GM18868 (cell line): Measurements from ENCODE around the gene SLC9A9.

Experiments used
- ATAC-seq: cut with Tn5 transposase; IDR thresholded peaks from one replicate; pipeline ENCODE4 v1.9.1; 2021; ENCODE audit warnings: mild to moderate bottlenecking, moderate library complexity; ENCODE audit not compliant: unreplicated experiment

The SLC9A9 gene

DNA sequence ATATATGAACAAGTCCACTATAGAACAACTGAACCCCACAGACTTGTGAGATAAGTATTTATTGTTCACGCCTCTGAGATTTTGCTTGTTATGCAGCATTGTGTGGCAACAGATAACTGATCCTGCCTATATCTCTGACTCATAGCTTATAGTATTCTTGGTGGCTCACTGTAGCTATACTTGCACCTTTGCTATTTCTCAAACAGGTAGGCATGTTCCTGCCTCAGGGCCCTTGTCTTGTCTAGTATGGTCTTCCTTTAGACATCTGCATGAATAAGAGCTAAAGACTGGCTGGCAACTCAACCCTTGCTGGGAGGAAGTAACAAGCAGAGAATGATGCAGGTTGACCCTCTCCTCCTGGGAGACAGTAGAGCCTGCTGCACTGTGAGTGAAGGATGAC lies 472.6 kb downstream of the SLC9A9 start:
- no peak for ATAC-seq

DNA sequence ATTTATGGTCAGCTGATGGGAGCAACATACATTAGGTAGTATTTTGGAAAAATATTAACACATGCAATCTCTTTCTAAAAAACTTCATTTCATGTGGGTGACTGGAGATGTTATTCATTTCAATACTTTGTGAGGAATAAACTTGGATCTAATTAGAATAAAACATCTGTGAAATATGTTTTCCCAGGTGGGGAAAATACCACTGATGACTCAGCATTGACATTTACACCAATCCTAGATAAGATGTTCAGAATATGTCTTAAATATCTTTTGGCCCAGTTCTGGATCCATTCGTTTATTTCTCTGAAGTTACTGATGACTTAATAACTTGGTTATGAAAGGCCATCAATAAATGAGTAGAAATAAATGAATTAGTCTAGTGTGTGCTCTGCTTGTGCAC lies 481.1 kb downstream of the SLC9A9 start:
- no peak for ATAC-seq

GRCh38 chr3:143366672-143367071 lies 481.6 kb downstream of the SLC9A9 start:
- ATAC-seq = no peak

DNA sequence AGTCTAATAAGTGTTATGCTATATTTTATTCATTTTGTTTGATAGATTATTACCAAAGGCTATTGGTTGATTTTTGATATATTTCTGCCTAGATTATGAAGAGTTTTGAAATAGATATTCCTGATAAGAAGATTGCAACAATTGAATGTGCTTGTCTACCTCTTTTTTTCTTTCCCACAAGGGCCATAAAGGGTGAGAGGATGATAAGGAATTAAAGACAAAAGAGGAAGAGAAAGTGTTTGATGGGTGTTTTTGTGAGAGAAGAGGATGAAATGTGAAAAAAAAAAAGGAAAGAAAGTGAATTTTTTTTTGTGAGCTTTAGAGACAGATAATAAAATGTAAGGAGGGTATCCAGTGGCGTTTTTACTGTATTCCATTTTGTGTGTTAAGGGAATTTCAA lies 484.3 kb downstream of the SLC9A9 start:
- ATAC-seq = no peak

DNA sequence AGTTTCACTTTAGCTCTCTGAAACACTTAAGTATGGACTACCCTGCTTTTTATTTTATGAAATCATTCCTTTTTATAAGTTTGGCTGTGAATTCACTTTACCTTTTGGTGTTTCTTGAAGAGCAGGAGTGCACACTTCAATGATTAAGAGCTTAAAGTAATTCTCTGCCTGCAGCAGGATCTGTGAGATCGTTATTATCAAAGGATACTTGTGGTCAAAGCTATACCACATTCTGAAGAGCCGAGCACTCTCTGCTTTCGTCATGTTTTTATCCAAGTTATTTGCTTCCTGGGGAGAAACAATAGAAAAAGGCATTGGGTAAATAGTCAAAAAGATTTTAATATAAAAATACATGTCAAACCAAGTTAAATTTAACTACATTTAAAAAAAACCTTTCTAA lies 485.0 kb downstream of the SLC9A9 start:
- ATAC-seq = peak; percentile 70

DNA sequence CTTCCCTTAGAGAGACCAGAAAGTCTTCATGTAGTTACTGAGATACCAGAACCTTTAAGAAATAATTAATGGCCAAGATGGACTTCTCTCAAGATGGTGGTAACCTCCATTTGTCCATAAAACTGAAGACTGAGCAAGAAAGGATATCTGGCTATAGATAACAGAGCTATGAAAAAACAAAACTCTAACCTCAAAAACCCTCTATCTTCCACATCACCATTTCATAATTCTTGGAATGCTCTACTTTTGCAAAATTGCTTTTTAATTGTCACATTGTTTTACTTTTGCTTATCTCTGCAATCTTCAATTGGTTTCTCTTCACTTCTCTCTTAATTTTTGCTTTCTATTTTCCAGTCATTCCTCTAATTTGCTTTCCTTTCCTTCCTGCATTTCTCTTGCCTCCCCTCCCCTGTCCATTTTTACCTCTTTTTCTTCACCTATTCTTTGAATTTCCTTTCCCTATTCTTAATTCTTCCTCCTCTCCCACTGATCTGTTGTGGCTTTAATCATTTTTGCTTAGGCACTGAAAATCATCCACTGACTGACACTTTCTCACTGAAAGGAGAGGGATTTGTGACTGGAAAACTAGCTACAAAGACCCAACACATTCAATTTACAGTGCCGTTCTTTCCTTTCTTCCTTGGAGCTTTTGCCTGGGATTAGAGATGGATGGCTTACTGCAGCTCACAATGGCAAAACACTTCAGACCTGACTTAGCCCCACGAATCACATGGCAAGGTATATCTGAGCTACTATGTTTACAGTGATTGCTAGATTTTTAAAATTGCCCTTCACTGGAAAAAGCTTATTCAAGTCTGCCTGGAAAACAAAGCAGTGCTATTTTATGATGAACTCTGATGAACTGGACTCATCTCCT lies 485.9 kb downstream of the SLC9A9 start:
- ATAC-seq = no peak

DNA sequence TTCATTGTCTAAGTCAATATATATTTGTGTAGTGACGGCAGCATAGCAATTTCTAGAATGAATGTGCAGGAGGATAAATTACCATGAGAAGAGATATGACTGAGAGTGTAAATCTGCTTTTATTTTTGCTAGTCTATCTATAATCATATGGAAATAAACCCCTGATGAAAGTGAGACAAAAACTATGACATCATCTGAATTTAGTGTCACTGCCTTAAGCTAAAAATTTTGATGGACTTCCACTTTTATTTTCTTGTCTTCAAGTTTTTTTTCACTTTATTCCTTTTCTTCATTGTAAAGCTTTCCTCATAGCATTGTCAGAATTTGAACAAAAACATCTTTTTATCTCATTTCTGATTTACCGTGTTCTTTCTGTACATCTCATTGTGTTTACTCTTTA lies 486.7 kb downstream of the SLC9A9 start:
- ATAC-seq = no peak

- no peak for ATAC-seq
These were observed 488.0 kb downstream of the SLC9A9 start for GRCh38 chr3:143360244-143360643.

DNA sequence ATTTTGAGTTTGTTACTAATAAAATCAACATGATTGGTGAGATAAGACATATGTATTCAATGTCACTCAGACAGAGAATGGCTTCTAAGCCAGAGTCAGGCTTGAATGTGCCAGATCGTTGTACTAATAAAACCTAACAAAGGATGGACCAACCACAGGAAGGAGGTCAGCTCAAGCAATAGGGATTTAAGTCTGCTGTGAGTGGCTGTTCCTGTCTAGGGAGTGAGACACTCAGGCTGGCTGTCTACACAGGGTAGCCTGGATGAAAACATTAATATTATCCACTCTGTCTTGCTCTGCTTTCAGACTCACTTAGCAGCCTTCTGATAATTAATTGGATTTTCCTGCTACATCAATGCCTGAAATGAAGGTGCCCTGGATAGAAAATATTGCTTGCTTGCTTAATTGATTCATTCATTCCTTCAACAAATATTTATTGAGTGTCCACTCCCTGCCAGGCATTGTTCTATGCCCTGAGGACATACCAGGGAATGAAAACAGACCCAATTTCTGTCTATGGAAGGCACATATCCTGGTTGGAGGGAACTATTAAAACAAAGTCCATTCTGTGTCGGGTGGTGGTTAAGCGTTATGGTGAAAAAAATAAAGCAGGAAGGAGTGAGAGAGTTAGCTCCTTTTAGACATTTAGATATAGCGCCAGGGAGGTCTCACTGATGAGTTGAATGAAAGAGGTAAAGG lies 489.3 kb downstream of the SLC9A9 start:
- no peak for ATAC-seq

- no peak for ATAC-seq
These were observed 490.0 kb downstream of the SLC9A9 start for GRCh38 chr3:143358155-143358792.

DNA sequence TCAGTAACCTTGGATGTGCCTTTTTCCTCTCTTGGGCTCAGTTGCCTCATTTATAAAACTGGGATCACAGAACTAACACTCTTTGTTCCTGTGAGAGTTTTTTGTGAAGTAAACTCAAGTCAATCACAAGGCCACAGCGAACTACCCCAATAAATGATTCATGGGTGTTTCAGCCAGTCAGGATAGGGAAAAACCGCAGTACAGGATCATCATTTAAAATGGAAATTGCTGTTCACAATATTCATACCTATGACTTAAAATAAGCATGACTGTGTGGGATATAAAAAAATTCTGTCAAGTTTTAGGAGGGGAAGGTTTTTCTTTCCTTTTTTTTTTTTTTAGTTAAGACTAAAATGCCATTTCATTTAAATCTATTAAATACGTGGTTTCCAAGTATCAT lies 490.6 kb downstream of the SLC9A9 start:
- no peak for ATAC-seq

GRCh38 chr3:143356839-143357238 lies 491.4 kb downstream of the SLC9A9 start:
- no peak for ATAC-seq

GRCh38 chr3:143354342-143354741 lies 493.9 kb downstream of the SLC9A9 start:
- ATAC-seq = no peak

GRCh38 chr3:143352850-143353550 lies 495.3 kb downstream of the SLC9A9 start:
- ATAC-seq = no peak

- ATAC-seq = no peak
These were observed 496.2 kb downstream of the SLC9A9 start for GRCh38 chr3:143351895-143352608.

DNA sequence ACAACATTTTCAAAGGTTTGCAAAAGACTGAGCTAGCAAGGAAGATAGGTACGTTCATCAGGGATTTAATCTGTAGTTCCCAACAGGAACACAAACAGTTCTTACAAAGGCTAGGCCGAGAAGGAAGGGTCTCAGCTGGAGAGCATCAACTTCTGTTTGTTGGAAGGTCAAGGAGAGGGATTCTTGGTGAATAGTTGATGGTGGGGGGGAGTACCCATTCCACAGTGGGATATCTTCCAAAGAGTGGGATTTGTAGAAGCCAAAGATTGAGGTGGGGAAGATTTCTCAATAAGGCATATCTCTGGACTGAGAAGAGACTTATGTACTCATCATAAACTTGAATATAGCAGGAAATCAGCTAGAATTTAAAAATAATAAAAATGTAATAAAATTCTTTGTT lies 496.9 kb downstream of the SLC9A9 start:
- ATAC-seq = no peak

GRCh38 chr3:143349455-143349854 lies 498.8 kb downstream of the SLC9A9 start:
- peak; percentile 82 for ATAC-seq

DNA sequence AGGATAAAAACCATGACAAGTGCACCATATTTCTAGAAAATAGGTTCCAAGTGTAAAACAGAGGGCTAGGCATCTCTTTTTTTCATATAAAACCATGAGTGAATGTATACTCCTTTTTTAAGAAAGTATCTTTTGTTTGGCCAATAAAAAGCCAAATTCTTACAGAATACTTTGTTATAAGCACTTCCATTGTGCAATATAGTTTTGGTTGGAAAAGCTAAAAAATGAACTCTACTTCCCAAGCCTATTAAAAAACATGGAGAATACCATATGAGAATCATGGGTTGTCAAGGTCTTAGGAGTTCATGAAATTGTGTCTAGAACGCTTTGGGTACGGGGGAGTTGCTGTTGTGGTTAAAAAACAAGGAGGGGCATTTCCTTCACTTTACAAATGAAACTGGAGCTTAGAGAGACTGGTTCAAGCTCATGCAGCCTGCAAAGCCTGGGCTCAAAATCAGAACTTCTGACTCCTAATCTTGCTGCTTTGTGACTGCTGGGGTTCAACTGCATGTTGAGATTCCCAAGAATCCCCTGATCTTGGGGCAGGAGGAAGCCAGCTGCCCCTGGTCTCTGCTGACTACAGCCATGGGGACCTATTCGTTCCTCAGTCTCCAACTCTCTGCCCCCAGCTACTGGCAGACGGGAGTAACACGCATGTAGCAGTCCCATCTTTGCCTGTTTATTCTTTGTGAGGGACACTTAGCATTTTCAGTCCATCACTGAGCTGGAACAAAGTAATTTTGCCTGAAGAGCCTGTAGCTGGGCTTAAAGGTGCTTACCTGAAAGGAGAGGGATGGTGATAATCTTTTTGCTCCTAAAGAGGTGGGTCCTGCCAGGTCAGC lies 499.6 kb downstream of the SLC9A9 start:
- ATAC-seq = no peak

GRCh38 chr3:143344516-143345165 lies 503.6 kb downstream of the SLC9A9 start:
- no peak for ATAC-seq
